A673 (cell line): ENCODE data around the gene TRNP1. TPM values are rescaled to one million over a fixed set of nuclear protein-coding genes. Genes with fewer than 3 reads are reported as not detected.

Source experiments
- BruUV-seq: library from RNA; stranded (reverse); fragments of 400-500 nt; replicated peaks from 2 replicates; lab custom pipeline; 2021; lab: Mats Ljungman, UMichigan
- CTCF ChIA-PET: fragments of 300-600 bp; sonication (Branson Sonifier 250); formaldehyde crosslinking; loops from one replicate; lab custom pipeline; 2022; ENCODE audit warnings: antibody characterized with exemption; lab: Charles Lee
- POLR2A ChIA-PET: fragments of 300-600 bp; sonication (Branson Sonifier 250); formaldehyde crosslinking; loops from one replicate; lab custom pipeline; 2022; ENCODE audit warnings: antibody characterized with exemption; ENCODE audit not compliant: low non-redundant PET; lab: Charles Lee
- DNase-seq: peaks from one replicate; pipeline ENCODE4 v3.0.0-alpha.2; 2015; ENCODE audit warnings: low spot score
- H3K27ac ChIP-seq: fragments of 200-600 bp; sonication (generic); 2 replicates; pipeline ENCODE4 v1.5.1; 2016; ENCODE audit warnings: mixed run types, low read depth, mild to moderate bottlenecking, mixed read lengths, antibody characterized with exemption, low read length; ENCODE audit not compliant: poor library complexity, severe bottlenecking
- H3K27me3 ChIP-seq: fragments of 200-600 bp; sonication (generic); replicated peaks from 2 replicates; pipeline ENCODE4 v1.6.1; 2017; ENCODE audit warnings: mixed run types, low read depth, mild to moderate bottlenecking, mixed read lengths, antibody characterized with exemption, low read length; ENCODE audit not compliant: insufficient read depth, poor library complexity
- H3K36me3 ChIP-seq: fragments of 200-600 bp; sonication (generic); 2 replicates; pipeline ENCODE4 v1.6.1; 2016; ENCODE audit warnings: mixed run types, mild to moderate bottlenecking, mixed read lengths, antibody characterized with exemption, low read length; ENCODE audit not compliant: insufficient read depth, poor library complexity, severe bottlenecking
- H3K4me1 ChIP-seq: fragments of 200-600 bp; sonication (generic); 2 replicates; pipeline ENCODE4 v1.6.1; 2017; ENCODE audit warnings: mixed run types, mild to moderate bottlenecking, mixed read lengths, antibody characterized with exemption, low read length; ENCODE audit not compliant: insufficient read depth, poor library complexity, severe bottlenecking
- H3K4me3 ChIP-seq: fragments of 200-600 bp; sonication (generic); 2 replicates; pipeline ENCODE4 v1.5.1; 2016; ENCODE audit warnings: low read depth, mixed run types, mild to moderate bottlenecking, mixed read lengths, low read length; ENCODE audit not compliant: poor library complexity, severe bottlenecking
- H3K9me3 ChIP-seq: fragments of 200-600 bp; sonication (generic); 2 replicates; pipeline ENCODE4 v1.6.1; 2016; ENCODE audit warnings: mixed run types, low read depth, mild to moderate bottlenecking, mixed read lengths, antibody characterized with exemption, low read length; ENCODE audit not compliant: poor library complexity, severe bottlenecking
- CTCF ChIP-seq: fragments of 300-800, 200-600 bp; sonication (generic); conservative IDR thresholded peaks from 2 replicates; pipeline ENCODE4 v1.5.1; 2017; ENCODE audit warnings: low read depth, mild to moderate bottlenecking, antibody characterized with exemption, low read length, moderate library complexity, mixed read lengths
- EZH2 ChIP-seq: fragments of 200-600 bp; sonication (generic); IDR thresholded peaks from 2 replicates; pipeline ENCODE4 v1.6.1; 2017; ENCODE audit warnings: borderline replicate concordance, low read depth, mild to moderate bottlenecking, mixed read lengths, antibody characterized with exemption, low read length; ENCODE audit not compliant: poor library complexity, severe bottlenecking
- intact Hi-C: fragments of 100-400 bp; cut with micrococcal nuclease; formaldehyde crosslinking; loops from one replicate; pipeline ENCODE4 v1.10.0; 2022; ENCODE audit not compliant: unreplicated experiment
- total RNA-seq: library from RNA; stranded (reverse); gene quantifications from 2 replicates; pipeline ENCODE4 v1.2.3, GENCODE V29; 2021

The TRNP1 gene
- total RNA-seq, 1 experiment from 2014 or later, result 1.0 TPM

GRCh38 chr1:27044613-27045151 is 51.2 kb downstream of the TRNP1 start:
- Histone ChIP-seq H3K9me3 (no peaks in the 10 kb centered on the region), H3K27ac (no peak overlapping the region), H3K36me3 (no peaks in the 10 kb centered on the region), H3K4me3 (no peak overlapping the region), H3K4me1 (peaks cover 9% of the 10 kb centered on the region), H3K27me3 (no peaks in the 10 kb centered on the region)
- BruUV-seq, result no TSS peak
- no peak for TF ChIP-seq EZH2
- peak; percentile 94 for TF ChIP-seq CTCF
- ChIA-PET POLR2A (interaction anchor here (0.6 kb wide), 1 partner anchor 10 kb away, joined by 7 read pairs; no protein-coding TSS in a partner anchor), CTCF (interaction anchor here (0.5 to 2.3 kb wide), 17 partner anchors 9 to 545 kb away, joined by 3 to 34 read pairs (median 6); no protein-coding TSS in a partner anchor)
- DNase-seq, result peak; percentile 89
- intact Hi-C loops, result loop anchor here (1.0 to 10.0 kb wide), 4 partner anchors 53 to 348 kb away; partner anchors contain the start of gene GPR3

DNA sequence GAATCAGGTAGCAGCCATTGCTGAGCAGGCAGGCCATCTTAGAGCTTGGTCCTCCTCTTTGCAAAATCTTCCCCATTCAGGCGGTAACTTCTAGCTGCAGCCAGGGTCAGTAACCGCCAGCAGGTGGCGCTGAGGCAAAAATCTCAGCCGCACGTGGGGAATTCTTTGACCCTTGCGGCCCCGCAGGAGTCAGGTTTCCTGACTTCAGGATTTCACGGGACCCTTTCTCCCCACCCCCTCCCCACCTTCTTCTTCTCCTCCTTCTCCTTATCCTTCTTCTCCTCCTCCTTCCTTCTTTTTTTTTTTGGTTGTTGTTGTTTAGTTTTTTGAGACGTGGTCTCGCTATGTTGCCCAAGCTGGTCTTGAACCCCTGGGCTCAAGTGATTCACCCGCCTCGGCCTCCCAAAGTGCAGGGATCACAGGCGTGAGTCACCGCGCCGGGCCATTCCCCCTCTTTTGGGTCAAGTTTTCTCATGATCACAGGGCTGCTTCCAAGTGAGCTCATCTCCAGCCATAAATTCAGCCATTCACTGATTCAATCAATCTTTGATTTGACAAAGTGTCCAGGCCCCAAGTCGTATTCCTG is 52.6 kb downstream of the TRNP1 start:
- Histone ChIP-seq H3K9me3 (no peaks in the 10 kb centered on the region), H3K4me3 (no peak overlapping the region), H3K4me1 (peaks cover 9% of the 10 kb centered on the region), H3K27me3 (no peaks in the 10 kb centered on the region), H3K36me3 (no peaks in the 10 kb centered on the region), H3K27ac (no peak overlapping the region)
- TF ChIP-seq CTCF (peak; percentile 95), EZH2 (no peak)
- peak; percentile 76 for DNase-seq
- ChIA-PET POLR2A (interaction anchor here (0.7 kb wide), 1 partner anchor 48 kb away, joined by 3 read pairs; no protein-coding TSS in a partner anchor), CTCF (interaction anchor here (0.6 to 2.2 kb wide), 15 partner anchors 12 to 502 kb away, joined by 3 to 16 read pairs (median 4); no protein-coding TSS in a partner anchor)
- intact Hi-C loops, result loop anchor here (2.0 to 10.0 kb wide), 2 partner anchors 149 to 239 kb away; no protein-coding TSS in a partner anchor
- BruUV-seq, result no TSS peak

DNA sequence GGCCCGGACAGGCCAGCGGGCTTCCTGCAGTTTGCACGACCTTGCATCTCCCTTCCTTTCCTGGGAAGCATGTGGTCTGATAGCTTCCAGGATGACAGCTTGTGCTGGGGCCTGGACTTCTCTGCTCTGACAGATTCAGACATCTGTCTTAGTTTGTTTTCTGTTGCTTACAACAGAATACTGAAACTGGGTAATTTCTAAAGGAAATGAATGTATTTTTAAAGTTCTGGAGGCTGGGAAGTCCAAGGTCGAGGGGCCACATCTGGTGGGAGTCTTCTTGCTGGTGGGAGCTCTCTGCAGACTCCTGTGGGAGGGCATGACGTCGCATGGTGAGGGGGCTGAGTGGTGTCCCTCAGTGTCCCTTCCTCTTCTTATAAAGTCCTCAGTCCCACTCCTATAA is 54.4 kb downstream of the TRNP1 start:
- Histone ChIP-seq H3K27me3 (no peaks in the 10 kb centered on the region), H3K4me1 (peaks cover 3% of the 10 kb centered on the region), H3K9me3 (no peaks in the 10 kb centered on the region), H3K36me3 (no peaks in the 10 kb centered on the region), H3K27ac (no peak overlapping the region), H3K4me3 (no peak overlapping the region)
- intact Hi-C loops, result loop anchor here (10.0 kb wide), 1 partner anchor 147 kb away; no protein-coding TSS in a partner anchor
- DNase-seq, result no peak
- POLR2A ChIA-PET, result no interaction called here
- CTCF ChIA-PET, result no interaction called here
- BruUV-seq, result no TSS peak
- no peak for TF ChIP-seq EZH2
- TF ChIP-seq CTCF, result no peak
